AG04450 (cell line): Measurements from ENCODE around the gene HDAC5. TPM values are rescaled to one million over a fixed set of nuclear protein-coding genes. Genes with fewer than 3 reads are reported as not detected.

ENCODE experiments used
- CTCF ChIA-PET: fragments of 300-600, 350-600 bp; formaldehyde crosslinking; extraction: SDS; loops from one replicate; lab custom pipeline; 2022; ENCODE audit warnings: antibody characterized with exemption, inconsistent platforms; lab: Charles Lee
- POLR2A ChIA-PET: fragments of 350-600 bp; formaldehyde crosslinking; extraction: SDS; loops from one replicate; lab custom pipeline; 2021; ENCODE audit warnings: antibody characterized with exemption, inconsistent platforms; lab: Yijun Ruan, JAX
- DNase-seq: peaks from one replicate; pipeline ENCODE4 v3.0.0-alpha.2; 2011; ENCODE audit warnings: low read depth, low spot score
- H3K27ac ChIP-seq: one replicate; pipeline ENCODE4 v1.5.1; 2012; ENCODE audit warnings: low read depth, low read length, control low read depth
- H3K27me3 ChIP-seq: one replicate; pipeline ENCODE4 v1.6.0; 2012; ENCODE audit warnings: low read length; ENCODE audit not compliant: control insufficient read depth, insufficient read depth
- H3K4me3 ChIP-seq: 2 replicates; pipeline ENCODE4 v1.5.1; 2011; ENCODE audit warnings: mild to moderate bottlenecking, low read depth, low read length, control low read depth
- H3K9me3 ChIP-seq: 2 replicates; pipeline ENCODE4 v1.5.1; 2012; ENCODE audit warnings: low read length; ENCODE audit not compliant: control insufficient read depth, insufficient read depth
- polyA minus RNA-seq: library from RNA; depleted of rRNA, polyadenylated mRNA; stranded (reverse); fragments of >200 nt; gene quantifications from 2 replicates; pipeline ENCODE4 v1.2.3, GENCODE V29; 2011; rRNA and poly(A)+ RNA removed
- polyA plus RNA-seq: library from polyadenylated mRNA; depleted of rRNA; stranded (reverse); fragments of >200 nt; gene quantifications from 2 replicates; pipeline ENCODE4 v1.2.3, GENCODE V29; 2011; rRNA removed
- TF ChIP-seq, protein P1 (sequence below): IDR thresholded peaks from 2 replicates; pipeline ENCODE4 v1.5.1; 2011; ENCODE audit warnings: low read depth, low read length, control low read depth, inconsistent platforms

HDAC5 gene
- polyA plus RNA-seq (21.3 and 36.7 TPM in 2 replicates), polyA minus RNA-seq (46.9 and 72.0 TPM in 2 replicates)

DNA sequence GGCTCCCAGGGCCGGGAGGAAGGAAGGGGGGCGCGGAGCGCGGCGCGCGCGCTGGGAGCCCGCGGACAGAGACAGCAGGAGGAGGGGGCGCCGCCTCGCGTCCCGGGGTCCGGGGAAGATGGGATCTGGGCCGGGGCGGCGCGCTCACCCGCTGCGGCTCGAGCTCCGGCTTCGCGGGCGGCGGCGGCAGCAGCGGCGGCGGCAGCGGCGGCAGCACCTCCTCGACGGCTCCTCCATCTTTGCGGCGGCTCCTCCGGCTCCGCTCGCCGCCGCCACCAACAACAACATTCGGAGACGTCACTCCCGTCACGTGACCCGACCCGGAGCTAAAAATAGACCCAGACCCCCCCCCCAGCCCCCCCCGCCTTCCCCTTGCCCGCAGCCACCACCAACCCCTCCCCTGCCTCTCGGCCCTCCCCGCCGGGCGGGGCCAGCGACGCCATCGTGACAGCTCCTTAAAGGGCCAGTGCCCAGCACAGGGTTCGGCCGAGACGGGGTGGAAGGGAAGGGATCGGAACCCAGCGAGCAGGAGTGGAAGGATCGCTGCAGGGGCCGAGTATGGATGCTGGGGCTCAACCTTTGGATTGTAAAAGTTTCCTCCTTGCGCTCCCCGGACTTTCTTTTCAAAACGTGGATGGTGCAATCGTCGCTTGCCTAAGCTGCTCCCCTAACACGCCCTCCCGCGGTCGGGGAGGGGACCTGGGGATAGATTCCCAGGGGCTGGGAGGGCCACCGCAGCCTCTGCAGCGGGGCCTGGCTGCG lies at the start of gene HDAC5:
TSS of gene HDAC5 (minus strand) at position 286 of the 762 bp plus-strand sequence. CDS start 6,126 bp downstream, outside the sequence.
- Histone ChIP-seq H3K27me3 (no peaks in the 10 kb centered on the region), H3K27ac (peak within 1 kb of the TSS; percentile 98), H3K9me3 (no peaks in the 10 kb centered on the region; the same call in 1 of the 2 replicates), H3K4me3 (peak within 1 kb of the TSS; percentile 82)
- ChIA-PET CTCF (interaction anchor here (0.6 to 1.6 kb wide), 13 partner anchors 8 to 245 kb away, joined by 3 to 11 read pairs (median 4); partner anchors contain the start of gene LSM12), POLR2A (interaction anchor here (0.7 to 1.3 kb wide), 9 partner anchors 15 to 222 kb away, joined by 3 to 21 read pairs (median 4); partner anchors contain the start of genes ASB16, LSM12 and TMUB2)
- DNase-seq, result peak; percentile 79
- TF ChIP-seq, protein P1, sequence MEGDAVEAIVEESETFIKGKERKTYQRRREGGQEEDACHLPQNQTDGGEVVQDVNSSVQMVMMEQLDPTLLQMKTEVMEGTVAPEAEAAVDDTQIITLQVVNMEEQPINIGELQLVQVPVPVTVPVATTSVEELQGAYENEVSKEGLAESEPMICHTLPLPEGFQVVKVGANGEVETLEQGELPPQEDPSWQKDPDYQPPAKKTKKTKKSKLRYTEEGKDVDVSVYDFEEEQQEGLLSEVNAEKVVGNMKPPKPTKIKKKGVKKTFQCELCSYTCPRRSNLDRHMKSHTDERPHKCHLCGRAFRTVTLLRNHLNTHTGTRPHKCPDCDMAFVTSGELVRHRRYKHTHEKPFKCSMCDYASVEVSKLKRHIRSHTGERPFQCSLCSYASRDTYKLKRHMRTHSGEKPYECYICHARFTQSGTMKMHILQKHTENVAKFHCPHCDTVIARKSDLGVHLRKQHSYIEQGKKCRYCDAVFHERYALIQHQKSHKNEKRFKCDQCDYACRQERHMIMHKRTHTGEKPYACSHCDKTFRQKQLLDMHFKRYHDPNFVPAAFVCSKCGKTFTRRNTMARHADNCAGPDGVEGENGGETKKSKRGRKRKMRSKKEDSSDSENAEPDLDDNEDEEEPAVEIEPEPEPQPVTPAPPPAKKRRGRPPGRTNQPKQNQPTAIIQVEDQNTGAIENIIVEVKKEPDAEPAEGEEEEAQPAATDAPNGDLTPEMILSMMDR, result peak; percentile 66

DNA sequence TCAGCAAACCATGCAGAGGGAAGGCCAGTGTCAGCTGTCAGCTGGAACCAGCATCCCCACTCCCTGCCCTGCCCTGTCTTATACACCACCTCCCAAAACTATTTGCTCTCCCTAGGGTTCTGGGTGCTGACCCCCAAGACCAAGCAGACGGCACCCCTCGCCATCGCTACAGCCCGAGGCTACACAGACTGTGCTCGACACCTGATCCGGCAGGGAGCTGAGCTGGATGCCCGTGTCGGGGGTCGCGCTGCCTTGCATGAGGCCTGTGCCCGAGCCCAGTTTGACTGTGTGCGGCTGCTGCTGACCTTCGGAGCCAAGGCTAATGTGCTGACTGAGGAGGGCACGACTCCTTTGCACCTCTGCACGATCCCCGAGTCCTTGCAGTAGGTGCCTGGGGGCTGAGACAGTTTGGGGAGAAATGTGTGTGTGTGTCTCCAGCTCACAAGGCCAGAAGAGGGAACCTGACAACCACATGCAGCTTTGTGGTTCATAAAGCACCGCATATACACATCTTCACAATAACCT lies 48.6 kb upstream of the HDAC5 start:
- H3K4me3 ChIP-seq, result no peak overlapping the region
- H3K9me3 ChIP-seq, result no peaks in the 10 kb centered on the region
- ChIA-PET CTCF (no interaction called here), POLR2A (interaction anchor here (0.6 kb wide), 1 partner anchor 122 kb away, joined by 4 read pairs; no protein-coding TSS in a partner anchor)
- DNase-seq, result no peak
- H3K27ac ChIP-seq, result no peak overlapping the region
- TF ChIP-seq, protein P1, result no peak
- no peaks in the 10 kb centered on the region for H3K27me3 ChIP-seq

DNA sequence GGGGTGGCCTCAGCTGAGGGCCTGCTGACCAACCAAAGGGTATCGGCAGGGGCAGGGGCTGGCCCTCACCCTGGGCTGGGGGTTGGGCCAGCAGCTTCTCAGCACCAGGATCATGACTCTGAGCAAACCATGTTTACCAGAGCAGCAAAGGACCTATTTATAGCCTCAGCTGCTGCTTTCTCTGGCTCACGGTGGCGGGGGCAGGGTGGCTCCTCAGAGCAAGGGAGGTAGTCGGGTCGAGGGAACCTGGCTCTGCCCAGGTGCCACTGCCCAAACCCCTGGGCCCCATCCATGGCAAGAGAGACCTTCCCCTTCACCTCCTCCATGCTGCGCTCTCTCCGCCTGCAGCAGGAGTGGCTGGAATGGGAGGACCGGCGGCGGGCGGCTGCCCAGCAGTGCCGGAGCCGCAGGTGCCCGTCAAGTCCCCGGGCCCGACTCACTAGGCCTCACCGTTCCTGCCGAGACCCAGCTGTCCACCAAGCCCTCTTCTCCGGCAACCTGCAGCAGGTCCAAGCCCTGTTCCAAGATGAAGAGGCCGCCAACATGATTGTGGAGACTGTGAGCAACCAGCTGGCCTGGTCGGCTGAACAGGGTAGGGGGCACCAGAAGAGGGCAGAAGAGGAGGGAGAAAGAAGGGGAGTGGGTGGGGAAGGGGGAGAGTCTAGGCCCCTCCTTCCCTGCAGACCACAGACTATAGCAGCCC lies 47.2 kb upstream of the HDAC5 start, which contains the start of gene ASB16:
TSS of gene ASB16 (plus strand) at position 206 of the 703 bp plus-strand sequence. CDS start at position 292, 86 bp downstream.
- H3K9me3 ChIP-seq, result no peaks in the 10 kb centered on the region
- H3K4me3 ChIP-seq, result peak within 1 kb of the TSS; percentile 29
- ChIA-PET CTCF (interaction anchor here (1.1 to 1.7 kb wide), 2 partner anchors 175 to 293 kb away, joined by 3 read pairs; partner anchors contain the start of gene GRN), POLR2A (interaction anchor here (0.8 kb wide), 1 partner anchor 47 kb away, joined by 4 read pairs; the partner anchor contains the start of gene HDAC5)
- H3K27ac ChIP-seq, result peak within 1 kb of the TSS; percentile 39
- no peaks in the 10 kb centered on the region for H3K27me3 ChIP-seq
- TF ChIP-seq, protein P1, result no peak
- no peak for DNase-seq

DNA sequence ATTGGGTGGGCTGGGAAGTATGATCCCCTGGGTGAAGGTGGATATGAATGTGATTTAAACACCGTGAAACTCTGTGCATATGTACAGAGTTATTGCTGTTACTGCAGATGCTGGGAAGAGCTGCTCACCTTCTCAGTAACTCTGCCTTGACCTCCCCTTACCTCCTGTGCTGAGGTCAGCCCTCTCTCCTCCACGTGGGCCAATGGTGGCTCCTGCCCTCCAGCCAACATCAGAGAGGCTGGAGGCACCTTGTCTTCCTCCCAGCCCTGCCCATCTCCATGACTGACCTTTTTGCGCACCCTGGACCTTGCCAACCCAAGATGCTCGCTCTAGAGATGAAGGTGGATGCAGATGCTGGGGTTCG lies 46.7 kb upstream of the HDAC5 start:
- no peak overlapping the region for H3K4me3 ChIP-seq
- H3K9me3 ChIP-seq, result no peaks in the 10 kb centered on the region
- DNase-seq, result no peak
- H3K27ac ChIP-seq, result no peak overlapping the region
- ChIA-PET POLR2A (interaction anchor here (0.8 kb wide), 1 partner anchor 47 kb away, joined by 4 read pairs; the partner anchor contains the start of gene HDAC5), CTCF (interaction anchor here (1.1 to 3.4 kb wide), 7 partner anchors 11 to 292 kb away, joined by 3 to 44 read pairs (median 12); partner anchors contain the start of genes GRN and TMUB2)
- no peaks in the 10 kb centered on the region for H3K27me3 ChIP-seq
- TF ChIP-seq, protein P1, result no peak
